NCI-H774 (cell line): ENCODE results near the gene ACYP1.

Experiments used
- DNase-seq: peaks from one replicate; lab custom pipeline; 2025; lab: John Stamatoyannopoulos, UW

The ACYP1 gene

DNA sequence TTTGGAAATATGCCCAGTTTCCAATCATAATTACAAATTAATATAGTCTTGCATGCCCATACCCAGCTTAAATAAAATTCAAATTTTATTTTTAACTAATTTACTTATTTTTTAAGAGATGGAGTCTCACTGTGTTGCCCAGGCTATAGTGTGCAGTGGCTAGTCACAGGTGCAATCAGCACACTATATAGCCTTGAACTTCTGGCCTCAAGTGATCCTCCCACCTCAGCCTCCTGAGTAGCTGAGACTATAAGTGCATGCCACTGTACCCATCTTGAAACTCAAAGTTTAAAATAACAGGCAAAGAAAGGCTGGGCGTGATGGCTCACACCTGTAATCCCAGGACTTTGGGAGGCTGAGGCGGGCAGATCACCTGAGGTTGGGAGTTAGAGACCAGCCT, 22.9 kb downstream of the ACYP1 start:
- DNase-seq, result no peak

DNA sequence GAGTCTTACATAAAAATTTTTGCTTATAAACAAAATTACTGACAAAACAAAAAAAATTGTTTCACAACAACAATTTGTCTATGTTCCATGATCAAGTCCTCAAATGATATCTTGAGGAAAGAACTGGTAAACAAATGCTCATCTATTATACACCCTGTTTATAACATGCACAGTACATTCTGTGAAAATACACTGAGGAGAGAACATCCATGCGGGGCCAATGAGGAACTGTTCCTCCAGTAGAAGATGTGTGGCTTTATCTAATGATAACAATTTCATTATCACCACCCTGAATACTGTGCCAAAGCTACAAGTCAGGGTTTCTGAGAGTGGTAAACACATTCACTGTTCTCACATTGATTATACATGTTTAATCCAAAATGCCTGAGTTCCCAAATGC, 23.3 kb downstream of the ACYP1 start:
- no peak for DNase-seq

DNA sequence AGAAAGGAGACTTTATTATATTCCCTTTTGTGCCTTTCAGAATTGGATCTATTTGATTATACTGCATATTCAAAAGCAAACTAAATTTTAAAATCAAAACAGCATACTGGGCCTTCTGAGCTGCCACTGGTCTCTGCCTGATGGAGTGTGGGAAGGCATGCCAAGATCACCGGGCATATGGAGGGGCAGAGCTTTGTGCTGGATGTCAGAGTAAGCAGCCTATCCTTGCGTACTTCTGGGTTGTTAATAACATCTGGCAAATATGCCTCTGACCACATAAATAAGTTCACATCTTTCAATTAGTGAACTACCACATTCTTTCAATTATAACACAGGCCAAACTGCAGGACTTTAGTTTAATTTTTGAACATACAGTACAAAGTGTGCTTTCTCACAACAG, 30.9 kb downstream of the ACYP1 start:
- no peak for DNase-seq

DNA sequence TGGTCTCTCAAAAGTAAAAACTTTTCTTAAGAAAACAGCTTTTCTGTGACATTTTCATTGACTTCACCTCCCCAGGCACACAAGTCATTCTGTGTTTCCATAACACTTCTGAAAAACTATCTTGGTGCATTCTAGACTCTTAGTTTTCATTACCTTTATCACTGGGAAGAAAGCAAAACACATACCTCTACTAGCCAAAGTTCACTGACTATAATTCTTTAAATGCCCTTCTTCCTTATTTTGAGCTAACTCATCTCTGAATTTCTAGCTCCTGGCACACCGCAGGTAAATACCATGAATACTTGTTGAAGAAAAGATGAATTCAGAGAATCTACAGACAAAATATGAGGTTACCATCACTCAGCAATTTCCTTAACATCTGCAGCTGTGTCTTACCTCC, 33.7 kb downstream of the ACYP1 start:
- no peak for DNase-seq

DNA sequence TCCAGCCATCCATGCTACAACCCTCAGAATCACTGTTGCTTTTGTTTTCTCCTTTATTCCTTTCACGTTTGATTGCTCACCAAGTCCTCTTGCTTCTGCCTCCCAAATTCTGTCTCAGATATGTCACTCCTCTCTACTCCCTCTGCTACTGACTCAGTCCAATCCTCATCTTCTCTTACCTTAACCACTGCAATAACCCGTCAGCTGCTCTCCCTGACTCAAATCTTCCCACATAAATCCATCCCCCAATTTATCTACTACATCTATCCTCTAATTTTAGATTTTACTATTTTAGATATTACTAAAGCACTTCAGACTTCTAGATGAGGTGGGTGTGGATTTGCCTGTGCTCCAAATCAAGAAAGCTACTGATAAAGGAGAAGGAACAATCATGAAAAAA, 37.9 kb downstream of the ACYP1 start:
- DNase-seq, result no peak

DNA sequence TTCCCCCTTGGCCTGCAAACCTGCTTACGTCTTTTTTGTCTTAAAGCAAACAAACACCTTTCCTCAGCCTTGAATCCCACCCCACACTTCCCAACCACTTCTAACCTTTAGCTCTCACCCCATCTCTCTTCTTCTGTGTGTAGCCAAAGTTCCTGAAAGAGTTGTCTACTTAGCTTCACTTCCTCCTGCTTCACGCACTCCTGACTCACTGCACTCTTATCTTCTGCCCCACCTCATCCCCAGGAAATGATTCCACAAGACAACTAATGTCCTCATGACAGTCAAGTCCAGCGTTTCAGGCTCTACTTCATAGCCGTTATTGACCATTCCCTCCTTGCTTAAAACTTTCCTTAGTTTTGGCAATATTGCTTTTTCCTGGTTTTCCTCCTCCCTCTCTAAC, 38.7 kb downstream of the ACYP1 start:
- DNase-seq, result no peak

DNA sequence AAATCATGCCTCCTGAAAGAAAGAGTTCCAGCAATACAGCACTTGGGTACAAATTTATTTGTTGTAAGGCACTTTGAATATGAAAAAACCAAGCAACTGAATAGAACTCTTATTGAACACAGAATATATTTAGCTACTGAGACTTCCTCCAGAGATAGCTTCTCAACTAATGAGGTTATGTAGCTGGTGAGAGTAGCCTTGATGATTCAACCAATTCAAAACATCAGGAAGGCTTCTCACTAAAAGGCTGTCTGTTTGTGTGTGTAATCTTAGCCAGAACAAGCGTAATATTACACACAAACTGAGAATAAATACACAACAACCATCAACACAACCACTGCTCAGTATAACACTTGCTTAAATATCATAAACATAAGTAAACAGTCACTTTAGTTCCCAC, 40.7 kb downstream of the ACYP1 start:
- no peak for DNase-seq

DNA sequence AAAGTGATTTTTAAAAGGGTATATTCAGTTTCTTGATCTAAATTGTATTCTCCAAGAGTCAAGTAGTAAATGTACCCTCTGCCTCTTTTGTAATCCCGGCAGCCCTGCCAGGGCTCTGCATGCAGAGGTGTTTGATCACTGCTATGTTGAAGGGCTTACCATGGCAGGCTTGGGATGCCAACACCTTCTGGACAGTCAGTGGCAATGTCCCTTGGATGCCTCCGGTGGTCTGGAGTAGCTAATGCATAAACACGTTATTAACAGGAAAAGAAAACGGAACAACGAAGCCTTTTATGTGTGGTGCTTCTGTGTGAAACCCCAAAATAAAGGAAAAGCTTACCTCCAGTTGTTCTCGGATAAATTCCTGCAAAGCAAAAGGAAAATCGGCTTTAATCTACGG, 41.2 kb downstream of the ACYP1 start:
- DNase-seq, result no peak

DNA sequence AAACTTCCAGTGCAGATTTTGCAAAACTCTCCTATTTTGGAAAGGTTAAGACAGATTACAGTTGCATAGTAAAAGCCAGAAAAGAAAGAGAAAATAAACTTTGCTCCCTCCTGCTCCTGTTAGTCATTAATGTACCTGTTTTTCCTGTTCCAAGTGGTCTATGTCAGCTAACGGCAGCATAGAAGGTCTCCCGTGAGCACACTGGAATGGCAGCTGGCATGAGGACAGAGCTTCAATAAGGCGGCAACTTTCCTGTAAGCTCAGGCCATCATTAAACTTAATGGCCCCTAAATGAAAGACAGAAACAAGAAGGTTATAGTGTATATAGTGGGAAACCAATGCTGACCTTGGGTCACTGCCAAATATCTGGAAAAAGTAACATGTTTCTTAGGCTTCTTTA, 45.1 kb downstream of the ACYP1 start:
- DNase-seq, result no peak

DNA sequence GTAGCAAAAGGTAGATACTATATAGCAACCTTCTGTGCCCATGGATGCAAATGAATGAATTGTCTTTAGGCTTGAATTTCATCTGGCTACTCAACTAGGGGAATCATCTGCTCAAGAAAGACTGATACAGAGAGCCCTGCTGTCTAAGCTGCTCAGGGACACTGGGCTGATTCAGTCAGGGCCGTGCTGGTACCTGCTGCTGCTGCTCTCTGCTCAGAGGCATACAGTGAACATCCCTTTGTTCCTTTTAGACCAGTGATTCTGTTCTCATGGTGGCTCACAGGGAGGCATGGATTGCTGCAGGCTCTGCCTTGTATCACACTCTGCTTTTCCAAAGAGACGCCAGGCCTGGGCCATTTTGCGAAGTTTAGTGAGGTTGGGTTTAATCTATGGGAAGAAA, 47.0 kb downstream of the ACYP1 start:
- DNase-seq, result no peak

DNA sequence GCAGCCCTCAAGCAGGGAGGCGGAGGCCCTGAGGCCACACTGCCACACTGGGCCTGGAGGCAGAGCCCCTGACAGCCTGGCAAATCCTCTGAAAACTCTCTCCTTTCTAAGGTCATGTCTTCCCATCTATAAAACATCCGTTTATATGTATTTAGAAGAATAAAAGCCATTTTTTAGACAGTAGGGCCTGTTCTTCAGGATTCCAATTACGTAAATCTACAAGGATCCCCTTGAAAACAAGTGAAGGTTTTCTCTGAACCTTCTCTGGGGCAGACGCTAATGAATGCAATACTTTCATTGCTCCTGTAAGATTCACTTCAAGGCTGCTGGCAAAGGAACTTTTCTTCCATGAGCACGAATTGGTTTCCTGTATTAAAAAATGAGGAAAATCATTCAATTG, 48.3 kb downstream of the ACYP1 start:
- no peak for DNase-seq

DNA sequence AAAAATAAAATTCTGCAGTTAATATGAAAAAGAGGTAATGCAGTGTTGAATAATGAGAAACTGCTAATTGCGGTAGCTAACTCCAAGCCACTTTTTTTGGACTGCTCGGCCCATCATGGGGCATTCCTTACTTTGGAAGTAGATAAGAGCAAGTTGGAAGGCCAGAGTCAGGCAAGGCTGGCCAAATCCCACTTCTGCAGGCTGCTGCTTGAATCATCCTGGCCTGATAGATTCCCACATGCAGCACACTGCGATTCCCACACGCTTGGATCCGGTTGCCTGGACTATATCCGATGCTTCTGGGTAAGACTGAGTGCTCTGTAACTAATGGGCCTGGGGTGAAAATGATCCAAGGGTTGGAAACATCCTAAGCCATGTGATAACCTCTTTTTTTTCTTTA, 50.5 kb downstream of the ACYP1 start:
- DNase-seq, result no peak

DNA sequence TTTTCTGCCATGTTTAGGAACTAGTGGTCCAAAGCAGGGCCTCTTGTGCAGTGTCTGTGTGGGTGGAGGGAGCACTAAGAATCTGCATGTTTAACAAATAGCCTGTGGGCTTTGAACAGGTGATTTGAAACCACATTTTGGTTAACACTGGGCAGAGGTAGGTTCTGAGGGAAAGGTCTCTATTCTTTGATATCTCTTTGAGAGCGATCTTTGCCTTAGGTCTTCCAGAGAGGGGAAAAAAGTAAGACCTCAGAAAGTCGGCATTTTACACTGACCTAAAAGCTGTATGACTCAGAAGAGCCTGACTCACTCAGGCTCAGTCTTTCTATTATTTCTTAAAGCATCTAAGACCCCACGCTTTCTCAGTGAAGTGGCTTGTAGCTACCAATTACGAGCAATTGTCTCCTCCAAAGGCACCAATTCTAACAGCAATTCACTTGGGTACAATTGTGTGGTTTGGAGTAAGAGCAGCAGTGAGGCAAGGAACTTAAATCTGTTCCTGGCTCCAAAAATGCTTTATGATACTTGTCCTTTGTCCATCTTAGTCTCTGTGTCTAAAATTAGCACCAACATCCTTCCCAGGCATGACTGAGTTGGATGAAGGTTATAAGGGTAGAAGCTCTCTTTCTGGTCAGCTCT, 52.3 kb downstream of the ACYP1 start:
- no peak for DNase-seq

DNA sequence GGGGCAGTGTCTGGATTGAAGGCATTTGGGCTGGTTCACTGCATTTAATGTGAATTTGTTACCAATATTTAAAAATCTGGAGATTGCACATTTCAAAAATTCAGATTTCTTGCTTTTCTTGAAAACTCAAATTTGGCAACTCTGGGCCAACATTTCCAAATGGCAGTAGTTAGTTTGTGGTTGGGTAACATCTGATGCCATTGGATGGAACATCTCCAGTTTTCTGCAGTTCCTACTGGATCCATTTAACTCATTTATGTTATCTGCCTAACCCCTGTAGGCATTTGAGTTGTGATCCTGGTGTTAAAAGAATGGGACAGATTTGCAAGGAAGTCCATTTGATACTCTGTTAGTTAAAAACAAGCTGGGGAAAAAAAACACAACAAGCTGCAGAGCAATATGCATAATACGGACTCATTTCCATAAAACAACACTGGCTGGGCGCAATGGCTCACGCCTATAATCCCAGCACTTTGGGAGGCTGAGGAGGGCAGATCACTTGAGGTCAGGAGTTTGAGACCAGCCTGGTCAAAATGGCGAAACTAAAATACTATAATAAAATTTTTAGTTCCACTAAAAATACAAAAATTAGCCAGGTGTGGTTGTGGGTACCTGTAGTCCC, 53.2 kb downstream of the ACYP1 start:
- no peak for DNase-seq

DNA sequence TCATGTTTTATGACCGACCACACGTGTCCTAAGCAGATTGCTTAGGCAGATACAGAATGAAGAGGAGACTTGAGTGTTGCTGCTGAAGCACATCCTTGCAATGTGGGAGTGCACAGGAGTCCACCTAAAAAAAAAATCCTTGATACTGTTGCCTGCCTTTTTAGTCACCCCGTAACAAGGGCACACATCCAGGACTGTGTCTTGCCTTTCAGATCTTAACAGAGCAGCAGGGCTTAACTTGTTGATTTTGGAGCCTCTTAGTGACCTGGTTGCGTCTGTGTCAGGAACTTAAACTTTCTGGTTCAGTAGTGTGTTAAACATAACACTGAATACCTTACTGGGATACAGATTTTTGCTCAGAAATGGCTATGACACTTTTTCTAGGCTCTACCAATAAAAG, 54.6 kb downstream of the ACYP1 start:
- no peak for DNase-seq

DNA sequence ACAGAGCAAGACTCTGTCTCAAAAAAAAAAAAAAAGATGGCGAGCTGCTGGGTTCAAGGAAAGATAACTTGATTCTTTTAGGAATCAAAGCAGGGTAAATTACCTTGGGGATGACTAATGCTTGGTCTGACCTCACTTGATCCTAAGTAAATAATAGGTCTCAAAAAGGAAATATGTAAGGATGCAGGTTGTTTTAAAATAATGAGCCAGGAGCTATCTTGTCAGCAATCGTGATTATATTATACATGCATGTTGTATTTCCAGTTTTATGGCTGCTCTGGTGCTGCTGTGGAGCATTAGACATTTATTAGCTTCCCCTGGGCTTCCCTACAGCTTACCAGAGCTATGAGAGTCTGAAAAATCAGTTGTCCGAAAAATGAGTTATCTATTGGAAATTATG, 58.5 kb downstream of the ACYP1 start:
- no peak for DNase-seq

DNA sequence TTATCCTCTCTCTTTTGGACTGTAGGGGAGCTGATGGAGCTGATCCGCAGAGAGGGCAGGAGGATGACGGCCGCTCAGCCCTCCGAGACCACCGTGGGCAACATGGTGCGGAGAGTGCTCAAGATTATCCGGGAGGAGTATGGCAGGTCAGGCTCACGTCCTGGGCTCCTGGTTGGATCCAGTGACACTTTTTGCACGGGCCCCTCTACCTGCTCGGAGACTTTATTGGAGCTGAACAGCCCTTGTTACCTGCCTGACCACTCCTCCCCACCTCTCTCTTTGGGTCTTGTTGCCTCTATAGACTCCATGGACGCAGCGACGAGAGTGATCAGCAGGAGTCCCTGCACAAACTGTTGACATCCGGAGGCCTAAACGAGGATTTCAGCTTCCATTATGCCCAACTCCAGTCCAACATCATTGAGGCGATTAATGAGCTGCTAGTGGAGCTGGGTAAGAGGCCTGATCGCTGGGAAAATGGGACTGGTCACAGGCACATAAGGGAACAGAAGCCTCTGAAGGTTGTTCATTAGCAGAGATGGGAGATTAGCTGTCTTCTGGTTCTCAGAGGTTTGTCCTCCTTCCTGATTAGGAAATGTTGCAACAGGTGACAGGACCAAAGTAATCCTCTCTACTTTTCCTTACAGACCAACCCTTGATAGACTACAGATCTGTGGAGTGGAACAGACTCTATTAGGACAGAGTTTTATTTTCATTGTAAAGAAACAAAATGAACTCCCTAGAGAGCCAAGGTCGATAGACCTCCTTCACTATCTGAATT, 60.4 kb downstream of the ACYP1 start:
- DNase-seq, result no peak
